D721Med (cell line): ENCODE data around the gene PHACTR4.
"Not testable (repeated sequence)": the region's sequence is repeated elsewhere in the genome, so short reads cannot be mapped to it uniquely, and the experiment has no call there.

ENCODE experiments used
- DNase-seq: peaks from one replicate; pipeline ENCODE4 v3.0.0; 2011; ENCODE audit warnings: low spot score; ENCODE audit not compliant: insufficient read length
- FAIRE-seq: peaks from 2 replicates; lab custom pipeline; 2011; peaks lifted over from hg19 to GRCh38; lab: Jason Lieb, UNC
- TF ChIP-seq, protein P1 (sequence below): IDR thresholded peaks from 2 replicates; pipeline ENCODE4 v1.5.1; 2012; ENCODE audit warnings: mild to moderate bottlenecking, control low read depth; ENCODE audit not compliant: insufficient read depth; ENCODE audit errors: missing control alignments

Gene PHACTR4

DNA sequence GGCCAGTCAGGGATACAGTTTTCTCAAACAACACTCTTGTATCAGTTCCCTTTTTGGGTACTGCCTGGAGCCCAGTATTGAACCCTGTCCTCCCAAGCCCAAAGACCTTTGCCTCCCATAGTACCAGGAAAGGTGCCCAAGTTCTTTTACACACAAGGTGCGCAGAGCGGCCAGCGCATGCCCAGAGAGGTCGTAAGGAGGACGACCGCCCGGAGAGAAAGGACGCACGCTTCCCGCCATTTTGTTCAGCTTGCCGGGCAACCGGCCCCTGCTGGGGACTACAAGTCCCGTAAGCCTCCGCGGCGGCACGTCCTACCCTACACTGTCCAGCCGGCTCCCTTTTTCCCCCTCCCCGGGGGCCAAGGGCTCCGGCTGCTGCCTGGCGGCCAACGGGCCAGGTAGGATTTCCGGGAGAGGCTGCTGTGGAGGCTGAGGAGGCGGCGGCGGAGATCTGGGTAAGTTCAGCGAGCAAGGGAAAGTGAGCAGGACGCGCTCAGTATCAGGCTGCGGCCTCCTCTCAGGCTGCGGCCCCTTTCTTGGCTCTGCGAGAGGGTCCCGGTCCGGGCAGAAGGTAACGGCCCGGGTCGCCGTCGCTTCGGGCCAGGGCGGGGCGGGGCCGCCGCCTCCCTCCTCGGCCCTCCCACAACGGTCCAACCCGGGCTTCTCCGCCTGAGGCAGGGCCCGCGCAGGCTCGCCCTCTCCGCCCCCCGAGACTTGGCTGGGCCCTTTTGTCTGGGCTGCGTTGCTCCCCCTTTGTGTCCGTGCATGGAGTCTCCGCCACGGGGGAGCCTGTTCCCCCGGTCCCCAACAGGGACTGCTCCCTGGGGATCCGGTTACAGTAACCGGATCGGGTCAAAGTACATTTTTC lies at the start of gene PHACTR4:
Gene PHACTR4 (plus strand): TSS at position 370 of the 868 bp plus-strand sequence. CDS start 37,708 bp downstream, outside the sequence.
- FAIRE-seq, result no peak
- TF ChIP-seq, protein P1, sequence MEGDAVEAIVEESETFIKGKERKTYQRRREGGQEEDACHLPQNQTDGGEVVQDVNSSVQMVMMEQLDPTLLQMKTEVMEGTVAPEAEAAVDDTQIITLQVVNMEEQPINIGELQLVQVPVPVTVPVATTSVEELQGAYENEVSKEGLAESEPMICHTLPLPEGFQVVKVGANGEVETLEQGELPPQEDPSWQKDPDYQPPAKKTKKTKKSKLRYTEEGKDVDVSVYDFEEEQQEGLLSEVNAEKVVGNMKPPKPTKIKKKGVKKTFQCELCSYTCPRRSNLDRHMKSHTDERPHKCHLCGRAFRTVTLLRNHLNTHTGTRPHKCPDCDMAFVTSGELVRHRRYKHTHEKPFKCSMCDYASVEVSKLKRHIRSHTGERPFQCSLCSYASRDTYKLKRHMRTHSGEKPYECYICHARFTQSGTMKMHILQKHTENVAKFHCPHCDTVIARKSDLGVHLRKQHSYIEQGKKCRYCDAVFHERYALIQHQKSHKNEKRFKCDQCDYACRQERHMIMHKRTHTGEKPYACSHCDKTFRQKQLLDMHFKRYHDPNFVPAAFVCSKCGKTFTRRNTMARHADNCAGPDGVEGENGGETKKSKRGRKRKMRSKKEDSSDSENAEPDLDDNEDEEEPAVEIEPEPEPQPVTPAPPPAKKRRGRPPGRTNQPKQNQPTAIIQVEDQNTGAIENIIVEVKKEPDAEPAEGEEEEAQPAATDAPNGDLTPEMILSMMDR, result no peak
- DNase-seq, result peak; percentile 92

DNA sequence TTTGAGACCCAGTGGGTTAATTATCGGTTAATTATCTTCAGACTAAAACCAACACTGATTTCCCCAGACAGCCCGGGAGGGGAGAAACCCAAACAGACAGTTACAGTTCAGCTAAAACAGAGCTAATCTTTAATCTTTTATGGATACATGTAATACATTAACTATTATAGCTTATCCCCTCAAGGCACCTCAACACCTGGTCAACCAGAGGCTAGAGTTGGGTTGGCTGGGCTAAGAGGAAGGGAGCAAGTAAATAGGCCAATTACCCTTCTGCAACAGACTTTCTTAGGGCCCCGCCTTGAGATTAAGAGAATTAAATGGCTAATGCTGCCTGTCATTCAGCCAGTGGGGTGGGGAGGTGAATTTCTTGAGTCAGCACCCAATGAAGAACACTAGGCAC lies 47.3 kb upstream of the PHACTR4 start:
- FAIRE-seq (peak; percentile 92), DNase-seq (no peak)
- TF ChIP-seq, protein P1, result no peak

DNA sequence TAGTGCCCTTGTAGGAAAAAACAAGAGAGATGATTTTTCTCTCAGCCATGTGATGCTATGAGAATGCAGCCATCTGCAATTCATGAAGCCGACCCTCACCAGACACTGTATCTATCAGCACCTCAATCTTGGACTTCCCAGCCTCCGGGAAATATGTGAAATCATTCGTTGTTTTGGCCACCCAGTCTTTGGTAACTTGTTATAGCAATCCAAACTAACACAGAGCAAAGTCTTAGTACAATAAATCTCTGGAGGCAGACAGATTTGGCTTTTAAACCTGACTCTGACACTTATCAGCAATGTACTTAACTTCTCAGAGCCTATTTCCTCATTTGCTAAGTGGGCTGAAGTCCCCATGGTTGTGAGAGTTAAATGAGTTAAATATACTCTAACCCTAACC lies 45.8 kb upstream of the PHACTR4 start:
- DNase-seq (no peak), FAIRE-seq (peak; percentile 80)
- TF ChIP-seq, protein P1, result no peak

DNA sequence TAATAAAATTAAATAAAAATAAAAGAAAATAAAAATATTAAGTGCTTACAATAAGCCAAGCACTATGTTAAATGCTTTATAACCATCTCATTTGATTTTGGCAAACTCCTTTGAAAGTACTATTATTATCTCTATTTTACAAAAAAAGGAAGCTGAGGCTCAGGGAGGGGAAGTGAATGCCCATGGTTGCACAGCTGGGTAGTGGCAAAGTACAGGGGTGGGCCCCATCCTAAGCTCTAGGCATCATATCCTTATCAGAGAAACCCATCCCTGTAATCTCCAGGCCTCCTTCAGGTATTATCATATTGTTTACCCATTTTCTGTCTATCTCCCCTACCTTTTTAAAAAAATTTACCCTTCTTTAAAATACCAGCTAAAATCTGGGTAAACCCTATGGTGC lies 43.0 kb upstream of the PHACTR4 start:
- TF ChIP-seq, protein P1, result no peak
- FAIRE-seq, result no peak
- DNase-seq, result no peak

DNA sequence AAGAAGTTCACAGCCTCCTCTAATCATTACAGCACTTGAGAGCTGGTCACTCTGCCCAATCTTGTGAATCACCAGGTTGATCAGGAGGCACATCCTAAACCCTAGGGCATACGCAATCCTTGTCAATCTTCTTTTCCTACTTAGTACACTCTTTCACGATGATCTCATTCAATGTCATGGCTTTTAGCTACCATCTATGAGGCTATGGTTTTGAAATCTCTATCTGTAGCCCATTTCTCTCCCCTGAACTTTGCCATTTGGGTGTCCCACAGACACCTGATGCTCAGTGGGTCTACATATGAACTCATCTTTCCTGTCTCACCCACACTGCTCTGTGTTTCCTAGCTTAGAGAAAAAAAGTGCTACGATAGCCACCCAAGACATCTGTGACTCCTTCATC lies 42.6 kb upstream of the PHACTR4 start:
- DNase-seq, result no peak
- FAIRE-seq, result no peak
- TF ChIP-seq, protein P1, result no peak

DNA sequence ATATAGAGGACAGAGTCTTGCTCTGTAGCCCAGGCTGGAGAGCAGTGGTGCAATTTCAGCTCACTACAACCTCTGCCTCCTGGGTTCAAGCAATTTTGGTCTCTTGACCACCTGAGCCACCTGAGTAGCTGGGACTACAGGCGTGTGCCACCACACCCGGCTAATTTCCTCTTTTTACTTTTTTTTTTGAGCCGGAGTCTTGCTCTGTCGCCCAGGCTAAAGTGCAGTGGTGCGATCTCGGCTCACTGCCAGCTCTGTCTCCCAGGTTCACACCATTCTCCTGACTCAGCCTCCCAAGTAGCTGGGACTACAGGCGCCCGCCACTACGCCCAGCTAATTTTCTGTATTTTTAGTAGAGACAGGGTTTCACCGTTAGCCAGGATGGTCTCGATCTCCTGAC lies 42.1 kb upstream of the PHACTR4 start:
- DNase-seq, FAIRE-seq: not testable (repeated sequence)

DNA sequence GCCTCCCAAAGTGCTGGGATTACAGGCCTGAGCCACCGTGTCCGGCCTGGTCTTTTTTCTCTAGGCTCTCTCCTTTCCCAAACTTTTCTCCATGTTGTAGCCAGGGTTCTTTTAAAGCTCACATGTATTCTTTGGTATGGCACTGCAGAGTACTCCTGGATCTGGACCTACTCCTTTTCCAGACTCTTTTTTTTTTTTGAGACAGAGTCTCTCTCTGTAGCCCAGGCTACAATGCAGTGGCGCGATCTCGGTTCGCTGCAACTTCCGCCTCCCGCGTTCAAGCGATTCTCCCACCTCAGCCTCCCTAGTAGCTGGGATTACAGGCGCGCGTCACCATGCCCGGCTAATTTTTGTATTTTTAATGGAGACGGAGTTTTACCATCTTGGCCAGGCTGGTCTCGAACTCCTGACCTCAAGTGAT lies 41.3 kb upstream of the PHACTR4 start:
- DNase-seq (no peak), FAIRE-seq (no peak)
- TF ChIP-seq, protein P1, result no peak
